ENCODE measurements around the gene HSD3B2. TPM values are rescaled to one million over a fixed set of nuclear protein-coding genes. Genes with fewer than 3 reads are reported as not detected.

The HSD3B2 gene
- total RNA-seq, 1 donor from 2014 or later = not detected

DNA sequence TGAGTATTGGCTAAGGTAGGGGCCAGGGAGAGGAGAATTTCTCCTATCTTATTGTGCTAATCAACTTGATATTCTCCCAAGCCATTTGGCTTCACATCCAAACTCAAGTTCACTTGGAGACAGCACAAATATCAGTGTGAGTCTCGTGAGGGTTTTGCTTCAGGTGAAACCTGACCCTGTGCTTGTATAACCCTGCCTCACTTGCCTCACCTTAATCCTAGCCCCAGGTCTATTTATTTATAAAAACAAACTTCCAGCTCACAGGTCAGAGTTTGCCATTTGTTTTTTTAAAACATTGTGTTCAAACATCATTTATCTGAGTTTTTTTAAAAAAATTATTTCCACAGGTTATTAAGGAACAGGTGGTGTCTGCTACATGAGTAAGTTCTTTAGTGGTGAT lies 26.5 kb upstream of the HSD3B2 start:
- Histone ChIP-seq H3K27me3 (ENCODE audit: control insufficient read depth, insufficient read depth, low read length) (no peaks in the 10 kb centered on the region), H3K36me3 (ENCODE audit: control insufficient read depth, insufficient read depth, low read length) (no peaks in the 10 kb centered on the region), H3K4me3 (ENCODE audit: low read depth, low read length) (no peak overlapping the region)
- no peak for DNase-seq (ENCODE audit: low read depth)
- TF ChIP-seq, protein P1, sequence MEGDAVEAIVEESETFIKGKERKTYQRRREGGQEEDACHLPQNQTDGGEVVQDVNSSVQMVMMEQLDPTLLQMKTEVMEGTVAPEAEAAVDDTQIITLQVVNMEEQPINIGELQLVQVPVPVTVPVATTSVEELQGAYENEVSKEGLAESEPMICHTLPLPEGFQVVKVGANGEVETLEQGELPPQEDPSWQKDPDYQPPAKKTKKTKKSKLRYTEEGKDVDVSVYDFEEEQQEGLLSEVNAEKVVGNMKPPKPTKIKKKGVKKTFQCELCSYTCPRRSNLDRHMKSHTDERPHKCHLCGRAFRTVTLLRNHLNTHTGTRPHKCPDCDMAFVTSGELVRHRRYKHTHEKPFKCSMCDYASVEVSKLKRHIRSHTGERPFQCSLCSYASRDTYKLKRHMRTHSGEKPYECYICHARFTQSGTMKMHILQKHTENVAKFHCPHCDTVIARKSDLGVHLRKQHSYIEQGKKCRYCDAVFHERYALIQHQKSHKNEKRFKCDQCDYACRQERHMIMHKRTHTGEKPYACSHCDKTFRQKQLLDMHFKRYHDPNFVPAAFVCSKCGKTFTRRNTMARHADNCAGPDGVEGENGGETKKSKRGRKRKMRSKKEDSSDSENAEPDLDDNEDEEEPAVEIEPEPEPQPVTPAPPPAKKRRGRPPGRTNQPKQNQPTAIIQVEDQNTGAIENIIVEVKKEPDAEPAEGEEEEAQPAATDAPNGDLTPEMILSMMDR (IDR thresholded peaks at IDR 0.05; ENCODE audit: insufficient read depth, low read length, poor library complexity, severe bottlenecking) = no peak

DNA sequence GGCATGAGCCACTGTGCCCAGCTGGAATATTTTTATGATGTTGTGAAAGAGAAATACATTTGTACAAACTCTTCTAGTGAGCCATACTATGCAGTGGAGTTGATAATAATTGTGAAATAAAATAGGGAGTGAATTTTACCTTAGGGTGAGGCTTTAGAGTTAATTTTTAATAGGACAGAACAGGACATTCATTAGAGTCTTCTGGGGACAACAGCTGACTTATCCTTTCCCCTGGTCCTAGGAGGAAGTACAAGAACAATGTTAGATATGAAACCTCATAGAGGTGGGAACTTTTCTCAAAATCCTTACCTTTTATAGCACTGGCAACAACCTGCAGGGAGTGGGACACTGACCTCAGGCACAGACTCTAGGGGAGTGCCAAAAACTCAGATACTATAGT lies 24.4 kb upstream of the HSD3B2 start:
- no peak for DNase-seq (ENCODE audit: low read depth)
- H3K36me3 ChIP-seq (ENCODE audit: control insufficient read depth, insufficient read depth, low read length) = no peaks in the 10 kb centered on the region
- H3K27me3 ChIP-seq (ENCODE audit: control insufficient read depth, insufficient read depth, low read length) = no peaks in the 10 kb centered on the region
- H3K4me3 ChIP-seq (ENCODE audit: low read depth, low read length) = no peak overlapping the region
- TF ChIP-seq, protein P1 (IDR thresholded peaks at IDR 0.05; ENCODE audit: insufficient read depth, low read length, poor library complexity, severe bottlenecking) = no peak

DNA sequence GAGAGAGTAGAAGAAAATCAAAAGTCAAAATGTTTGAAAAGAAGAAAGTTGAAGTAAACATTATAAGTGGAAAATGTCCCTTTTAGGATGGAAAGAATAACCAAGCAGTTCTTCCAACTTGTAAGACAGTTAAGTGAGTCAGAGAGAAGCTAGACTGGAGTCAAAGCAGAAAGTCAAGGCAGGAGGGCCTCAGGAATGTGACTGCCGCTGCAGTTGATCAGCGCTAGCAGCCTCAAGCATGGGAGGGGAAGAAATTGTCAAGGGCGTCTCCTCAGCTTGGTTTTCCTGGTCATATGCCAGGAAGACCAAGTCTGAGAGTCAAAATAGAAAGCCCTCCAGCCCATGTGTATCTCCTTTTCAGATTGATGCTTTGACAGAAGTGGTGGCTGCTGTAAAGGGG lies 23.2 kb upstream of the HSD3B2 start:
- TF ChIP-seq, protein P1 (IDR thresholded peaks at IDR 0.05; ENCODE audit: insufficient read depth, low read length, poor library complexity, severe bottlenecking) = no peak
- no peak for DNase-seq (ENCODE audit: low read depth)

DNA sequence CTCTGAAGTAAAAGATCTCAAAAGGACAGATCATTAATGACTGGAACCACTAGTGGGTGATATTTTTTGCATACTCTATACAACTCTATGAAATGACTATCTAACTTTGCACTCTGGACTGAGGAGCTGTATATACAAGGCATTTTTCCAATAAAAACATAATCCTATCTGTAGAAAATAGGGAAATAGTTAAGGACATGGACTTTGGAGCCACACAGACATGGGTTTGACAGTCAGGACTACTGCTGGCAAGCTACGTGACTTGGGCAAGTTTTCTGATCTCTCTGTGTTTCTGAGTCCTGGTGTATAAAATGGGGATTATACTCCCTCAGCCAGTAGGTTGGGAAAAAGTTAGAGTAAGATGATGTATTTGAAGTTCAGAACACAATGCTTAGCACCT lies 20.9 kb upstream of the HSD3B2 start:
- TF ChIP-seq, protein P1 (IDR thresholded peaks at IDR 0.05; ENCODE audit: insufficient read depth, low read length, poor library complexity, severe bottlenecking) = no peak
- no peaks in the 10 kb centered on the region for H3K36me3 ChIP-seq (ENCODE audit: control insufficient read depth, insufficient read depth, low read length)
- no peak for DNase-seq (ENCODE audit: low read depth)
- no peaks in the 10 kb centered on the region for H3K27me3 ChIP-seq (ENCODE audit: control insufficient read depth, insufficient read depth, low read length)
- H3K4me3 ChIP-seq (ENCODE audit: low read depth, low read length) = no peak overlapping the region

More for the DNA sequence above, 23.2 kb upstream of the HSD3B2 start:
- H3K36me3 ChIP-seq (ENCODE audit: control insufficient read depth, insufficient read depth, low read length) = no peaks in the 10 kb centered on the region
- no peak overlapping the region for H3K4me3 ChIP-seq (ENCODE audit: low read depth, low read length)
- H3K27me3 ChIP-seq (ENCODE audit: control insufficient read depth, insufficient read depth, low read length) = no peaks in the 10 kb centered on the region

DNA sequence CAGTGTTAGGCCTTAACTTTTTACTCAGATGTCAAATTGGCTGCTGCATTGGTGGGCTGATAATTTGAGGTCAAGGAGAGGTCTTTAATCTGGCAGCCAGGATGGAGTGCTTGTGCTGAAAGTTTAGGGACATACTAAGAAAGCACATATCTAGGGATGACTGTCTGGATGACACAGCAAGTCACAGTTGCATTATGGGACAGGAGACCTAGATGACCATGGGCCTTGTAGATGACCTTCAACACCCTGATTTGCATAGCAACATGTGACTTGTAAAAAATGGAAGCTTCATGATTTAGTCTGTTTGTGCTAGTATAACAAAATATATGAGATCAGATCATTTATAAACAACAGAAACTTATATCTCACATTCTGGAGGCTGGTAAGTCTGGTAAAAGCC lies 18.0 kb upstream of the HSD3B2 start:
- Histone ChIP-seq H3K36me3 (ENCODE audit: control insufficient read depth, insufficient read depth, low read length) (no peaks in the 10 kb centered on the region), H3K4me3 (ENCODE audit: low read depth, low read length) (no peak overlapping the region), H3K27me3 (ENCODE audit: control insufficient read depth, insufficient read depth, low read length) (no peaks in the 10 kb centered on the region)
- TF ChIP-seq, protein P1 (IDR thresholded peaks at IDR 0.05; ENCODE audit: insufficient read depth, low read length, poor library complexity, severe bottlenecking) = no peak
- no peak for DNase-seq (ENCODE audit: low read depth)

DNA sequence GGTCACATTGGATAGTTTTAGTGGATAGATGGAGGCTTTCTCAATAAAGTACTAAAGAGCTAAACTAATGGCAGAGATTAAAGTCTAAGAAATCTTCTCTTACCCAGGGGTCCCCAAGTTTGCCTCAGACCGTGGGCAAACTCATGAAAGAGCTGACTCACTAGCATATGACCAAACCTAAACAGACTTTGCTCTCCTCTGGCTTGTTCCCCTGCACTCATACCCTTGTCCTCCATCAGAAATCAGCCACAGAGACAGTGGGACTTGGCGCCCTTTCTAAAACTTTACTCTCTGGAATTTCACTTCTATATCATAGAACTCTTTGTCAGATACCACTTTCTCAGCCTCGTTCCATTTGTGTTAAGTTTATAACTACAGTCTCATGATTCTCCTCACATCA lies 17.0 kb upstream of the HSD3B2 start:
- Histone ChIP-seq H3K27me3 (ENCODE audit: control insufficient read depth, insufficient read depth, low read length) (no peaks in the 10 kb centered on the region), H3K4me3 (ENCODE audit: low read depth, low read length) (no peak overlapping the region), H3K36me3 (ENCODE audit: control insufficient read depth, insufficient read depth, low read length) (no peaks in the 10 kb centered on the region)
- TF ChIP-seq, protein P1 (IDR thresholded peaks at IDR 0.05; ENCODE audit: insufficient read depth, low read length, poor library complexity, severe bottlenecking) = no peak
- no peak for DNase-seq (ENCODE audit: low read depth)

All from kidney epithelial cell (primary cell).